ENCODE measurements around the gene MS4A15. TPM values are rescaled to one million over a fixed set of nuclear protein-coding genes. Genes with fewer than 3 reads are reported as not detected.

Gene MS4A15
- total and polyA plus RNA-seq, 12 donors = 0.07 to 0.28 (median 0.23) TPM; not detected in 8

GRCh38 chr11:60781981-60782316, 25.3 kb downstream of the MS4A15 start:
- H3K4me1 ChIP-seq (replicated peaks in 1 of 2) = no peaks in the 10 kb centered on the region
- TF ChIP-seq CTCF (IDR thresholded peaks at IDR 0.05) (no peak), POLR2A (IDR thresholded peaks at IDR 0.05) (no peak)
- intact Hi-C loops (cut with DNase I) = no loop called here
- 92 to 96% (median 94%) methylated on average over 4 of the region's 4 CpGs for WGBS, 4 donors
- no peak overlapping the region for H3K4me3 ChIP-seq
- H3K27ac ChIP-seq = no peak overlapping the region
- DNase-seq = no peak
- no peaks in the 10 kb centered on the region for H3K27me3 ChIP-seq
- no peaks in the 10 kb centered on the region for H3K36me3 ChIP-seq (replicated peaks in 1 of 2)
- no peaks in the 10 kb centered on the region for H3K9me3 ChIP-seq (replicated peaks in 1 of 3)

GRCh38 chr11:60782393-60783140, 25.9 kb downstream of the MS4A15 start:
- H3K9me3 ChIP-seq (replicated peaks in 1 of 3) = no peaks in the 10 kb centered on the region
- H3K27me3 ChIP-seq = no peaks in the 10 kb centered on the region
- TF ChIP-seq POLR2A (IDR thresholded peaks at IDR 0.05) (no peak), CTCF (IDR thresholded peaks at IDR 0.05) (no peak)
- H3K27ac ChIP-seq = no peak overlapping the region
- H3K4me3 ChIP-seq = no peak overlapping the region
- no peak for DNase-seq
- WGBS, 4 donors = 79 to 87% (median 85%) methylated on average over 12 of the region's 12 CpGs
- no peaks in the 10 kb centered on the region for H3K36me3 ChIP-seq (replicated peaks in 1 of 2)
- intact Hi-C loops (cut with DNase I) = no loop called here
- H3K4me1 ChIP-seq (replicated peaks in 1 of 2) = no peaks in the 10 kb centered on the region

GRCh38 chr11:60783141-60783484, 26.4 kb downstream of the MS4A15 start:
- H3K27me3 ChIP-seq = no peaks in the 10 kb centered on the region
- no peak overlapping the region for H3K4me3 ChIP-seq
- DNase-seq = no peak
- H3K36me3 ChIP-seq (replicated peaks in 1 of 2) = no peaks in the 10 kb centered on the region
- intact Hi-C loops (cut with DNase I) = no loop called here
- H3K9me3 ChIP-seq (replicated peaks in 1 of 3) = no peaks in the 10 kb centered on the region
- no peaks in the 10 kb centered on the region for H3K4me1 ChIP-seq (replicated peaks in 1 of 2)
- 86 to 100% (median 95%) methylated on average over 5 to 8 of the region's 8 CpGs for WGBS, 4 donors
- TF ChIP-seq POLR2A (IDR thresholded peaks at IDR 0.05) (no peak), CTCF (IDR thresholded peaks at IDR 0.05) (no peak)
- no peak overlapping the region for H3K27ac ChIP-seq

GRCh38 chr11:60783911-60784310, 27.2 kb downstream of the MS4A15 start:
- DNase-seq = no peak
- Histone ChIP-seq H3K27me3 (no peaks in the 10 kb centered on the region), H3K36me3 (replicated peaks in 1 of 2) (no peaks in the 10 kb centered on the region), H3K4me3 (no peak overlapping the region), H3K9me3 (replicated peaks in 1 of 3) (no peaks in the 10 kb centered on the region), H3K27ac (no peak overlapping the region), H3K4me1 (replicated peaks in 1 of 2) (no peaks in the 10 kb centered on the region)
- 86 to 94% (median 87%) methylated on average over 7 of the region's 7 CpGs for WGBS, 4 donors
- intact Hi-C loops (cut with DNase I) = no loop called here
- TF ChIP-seq CTCF (IDR thresholded peaks at IDR 0.05) (no peak), POLR2A (IDR thresholded peaks at IDR 0.05) (no peak)
